HG03280 (cell line): Measurements from ENCODE around the gene FLT1.

Source experiments
- ATAC-seq: cut with Tn5 transposase; IDR thresholded peaks from one replicate; pipeline ENCODE4 v1.9.1; 2021; ENCODE audit warnings: mild to moderate bottlenecking, moderate library complexity; ENCODE audit not compliant: unreplicated experiment

Gene FLT1

DNA sequence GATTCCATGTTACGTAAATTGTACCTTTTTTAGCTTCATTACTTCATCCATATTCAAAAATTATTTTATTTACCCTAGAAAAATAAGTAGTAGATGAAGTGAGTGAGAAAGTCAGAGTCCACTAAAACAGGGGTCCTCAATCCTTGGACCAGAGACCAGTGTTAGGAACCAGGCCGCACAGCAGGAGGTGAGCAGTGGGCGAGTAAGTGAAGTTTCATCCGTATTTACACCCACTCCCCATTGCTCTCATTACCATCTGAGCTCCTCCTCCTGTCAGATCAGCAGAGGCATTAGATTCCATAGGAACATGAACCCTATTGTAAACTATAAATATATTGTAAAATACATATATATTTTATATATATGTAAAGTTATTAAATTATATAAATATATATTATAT lies 237.6 kb downstream of the FLT1 start:
- ATAC-seq: no peak

- no peak for ATAC-seq
Measured at GRCh38 chr13:28252547-28252946, 242.4 kb downstream of the FLT1 start.

GRCh38 chr13:28251466-28251865 lies 243.5 kb downstream of the FLT1 start:
- ATAC-seq: no peak

GRCh38 chr13:28250542-28250941 lies 244.4 kb downstream of the FLT1 start:
- no peak for ATAC-seq
